ENCODE results near the gene NOP58.
A peak's percentile ranks its signal among the peaks of the same experiment; 100 is the strongest.
"Not testable (repeated sequence)": the region's sequence is repeated elsewhere in the genome, so short reads cannot be mapped to it uniquely, and the experiment has no call there.

The NOP58 gene

DNA sequence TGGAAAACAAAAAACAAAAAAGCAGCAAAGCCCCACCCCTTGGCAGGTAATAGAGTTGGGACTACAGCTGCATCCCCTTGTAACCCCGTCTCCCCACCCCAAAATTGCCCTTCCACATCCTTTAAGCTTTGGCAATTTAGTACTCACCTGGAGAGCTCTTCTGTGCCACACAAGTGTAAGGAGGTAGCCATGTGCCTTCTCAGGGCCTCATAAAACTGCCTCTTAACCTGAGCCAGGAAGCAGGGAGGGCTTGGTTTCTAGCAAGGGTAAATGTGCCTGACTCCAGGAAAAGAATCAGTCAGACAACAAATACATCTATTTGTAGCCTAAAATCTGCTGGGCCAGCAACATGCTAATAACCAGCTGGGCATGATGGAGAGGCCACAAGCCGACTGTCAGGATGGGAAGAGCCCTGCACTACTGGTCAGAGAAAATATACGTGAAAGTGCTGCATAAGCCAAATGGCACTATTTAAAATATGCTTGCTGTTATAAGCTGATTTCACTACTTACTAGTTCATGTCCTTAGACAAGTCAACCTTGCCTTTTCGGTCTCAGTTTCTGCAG, 46.3 kb downstream of the NOP58 start:
- no peaks in the 10 kb centered on the region for H3K79me2 ChIP-seq (ENCODE audit: low read length)
- TF ChIP-seq, protein P1, sequence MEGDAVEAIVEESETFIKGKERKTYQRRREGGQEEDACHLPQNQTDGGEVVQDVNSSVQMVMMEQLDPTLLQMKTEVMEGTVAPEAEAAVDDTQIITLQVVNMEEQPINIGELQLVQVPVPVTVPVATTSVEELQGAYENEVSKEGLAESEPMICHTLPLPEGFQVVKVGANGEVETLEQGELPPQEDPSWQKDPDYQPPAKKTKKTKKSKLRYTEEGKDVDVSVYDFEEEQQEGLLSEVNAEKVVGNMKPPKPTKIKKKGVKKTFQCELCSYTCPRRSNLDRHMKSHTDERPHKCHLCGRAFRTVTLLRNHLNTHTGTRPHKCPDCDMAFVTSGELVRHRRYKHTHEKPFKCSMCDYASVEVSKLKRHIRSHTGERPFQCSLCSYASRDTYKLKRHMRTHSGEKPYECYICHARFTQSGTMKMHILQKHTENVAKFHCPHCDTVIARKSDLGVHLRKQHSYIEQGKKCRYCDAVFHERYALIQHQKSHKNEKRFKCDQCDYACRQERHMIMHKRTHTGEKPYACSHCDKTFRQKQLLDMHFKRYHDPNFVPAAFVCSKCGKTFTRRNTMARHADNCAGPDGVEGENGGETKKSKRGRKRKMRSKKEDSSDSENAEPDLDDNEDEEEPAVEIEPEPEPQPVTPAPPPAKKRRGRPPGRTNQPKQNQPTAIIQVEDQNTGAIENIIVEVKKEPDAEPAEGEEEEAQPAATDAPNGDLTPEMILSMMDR (IDR thresholded peaks at IDR 0.05; ENCODE audit: low read length), result no peak
- TF ChIP-seq EZH2 (optimal IDR thresholded peaks at IDR 0.05; ENCODE audit: low read depth, low read length) (no peak), EZH2phosphoT487 (IDR thresholded peaks at IDR 0.05; ENCODE audit: low read length) (no peak)
- no peaks in the 10 kb centered on the region for H3K9me3 ChIP-seq (replicated peaks; ENCODE audit: insufficient read depth, low read length)
- H3K4me3 ChIP-seq (ENCODE audit: low read length), result no peak overlapping the region
- peak overlapping the region; percentile 69; the same call in 1 of the 2 replicates for H3K27ac ChIP-seq (ENCODE audit: low read length)
- peaks cover 23% of the 10 kb centered on the region for H3F3A ChIP-seq (ENCODE audit: insufficient read depth, low read length)
- no peaks in the 10 kb centered on the region for H3K27me3 ChIP-seq (replicated peaks; ENCODE audit: insufficient read depth, low read length)
- H3K9ac ChIP-seq (ENCODE audit: low read length), result no peak overlapping the region
- peaks cover 21% of the 10 kb centered on the region for H3K4me1 ChIP-seq (ENCODE audit: low read length)
- H3K4me2 ChIP-seq (ENCODE audit: low read depth, low read length), result peak overlapping the region; percentile 23; the same call in 1 of the 2 replicates
- peak; percentile 84 for DNase-seq
- H4K20me1 ChIP-seq (ENCODE audit: insufficient read depth, low read length), result no peaks in the 10 kb centered on the region; the same call in 1 of the 2 replicates
- no peaks in the 10 kb centered on the region; the same call in 1 of the 2 replicates for H3K36me3 ChIP-seq (replicated peaks; ENCODE audit: insufficient read depth, low read length)
- no peak overlapping the region for H2AFZ ChIP-seq (ENCODE audit: low read length)
- no peaks in the 10 kb centered on the region for H3K9me2 ChIP-seq (replicated peaks; ENCODE audit: insufficient read depth, low read length)

DNA sequence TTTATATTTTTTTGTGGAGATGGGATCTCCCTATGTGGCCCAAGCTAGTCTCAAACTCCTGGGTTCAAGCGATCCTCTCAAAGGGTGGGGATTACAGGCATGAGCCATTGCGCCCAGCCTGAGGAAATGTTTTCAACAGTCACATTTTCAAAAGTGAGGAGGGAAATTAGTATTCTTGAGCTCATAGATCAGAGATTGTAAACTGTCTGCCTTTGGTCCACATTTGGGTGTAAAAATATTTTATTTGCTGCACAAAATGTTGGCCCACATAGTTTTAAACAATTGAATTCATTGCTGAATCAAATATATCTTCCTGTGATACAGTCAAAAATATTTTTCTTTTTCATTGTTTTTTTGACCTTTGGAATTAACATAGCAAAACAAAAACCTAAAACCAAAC, 48.6 kb downstream of the NOP58 start:
- no peaks in the 10 kb centered on the region for H3K9me3 ChIP-seq (replicated peaks; ENCODE audit: insufficient read depth, low read length)
- peaks cover 23% of the 10 kb centered on the region for H3F3A ChIP-seq (ENCODE audit: insufficient read depth, low read length)
- H3K4me3 ChIP-seq (ENCODE audit: low read length), result no peak overlapping the region
- TF ChIP-seq EZH2phosphoT487 (IDR thresholded peaks at IDR 0.05; ENCODE audit: low read length) (no peak), EZH2 (optimal IDR thresholded peaks at IDR 0.05; ENCODE audit: low read depth, low read length) (no peak)
- TF ChIP-seq, protein P1 (IDR thresholded peaks at IDR 0.05; ENCODE audit: low read length), result no peak
- DNase-seq, result no peak
- H3K36me3 ChIP-seq (replicated peaks; ENCODE audit: insufficient read depth, low read length), result no peaks in the 10 kb centered on the region
- H3K9ac ChIP-seq (ENCODE audit: low read length), result no peak overlapping the region
- no peaks in the 10 kb centered on the region; the same call in 1 of the 2 replicates for H4K20me1 ChIP-seq (ENCODE audit: insufficient read depth, low read length)
- no peak overlapping the region for H3K4me2 ChIP-seq (ENCODE audit: low read depth, low read length)
- peaks cover 21% of the 10 kb centered on the region for H3K4me1 ChIP-seq (ENCODE audit: low read length)
- H3K79me2 ChIP-seq (ENCODE audit: low read length), result no peaks in the 10 kb centered on the region
- no peaks in the 10 kb centered on the region for H3K27me3 ChIP-seq (replicated peaks; ENCODE audit: insufficient read depth, low read length)
- H3K27ac ChIP-seq (ENCODE audit: low read length), result no peak overlapping the region
- no peaks in the 10 kb centered on the region for H3K9me2 ChIP-seq (replicated peaks; ENCODE audit: insufficient read depth, low read length)
- no peak overlapping the region for H2AFZ ChIP-seq (ENCODE audit: low read length)

DNA sequence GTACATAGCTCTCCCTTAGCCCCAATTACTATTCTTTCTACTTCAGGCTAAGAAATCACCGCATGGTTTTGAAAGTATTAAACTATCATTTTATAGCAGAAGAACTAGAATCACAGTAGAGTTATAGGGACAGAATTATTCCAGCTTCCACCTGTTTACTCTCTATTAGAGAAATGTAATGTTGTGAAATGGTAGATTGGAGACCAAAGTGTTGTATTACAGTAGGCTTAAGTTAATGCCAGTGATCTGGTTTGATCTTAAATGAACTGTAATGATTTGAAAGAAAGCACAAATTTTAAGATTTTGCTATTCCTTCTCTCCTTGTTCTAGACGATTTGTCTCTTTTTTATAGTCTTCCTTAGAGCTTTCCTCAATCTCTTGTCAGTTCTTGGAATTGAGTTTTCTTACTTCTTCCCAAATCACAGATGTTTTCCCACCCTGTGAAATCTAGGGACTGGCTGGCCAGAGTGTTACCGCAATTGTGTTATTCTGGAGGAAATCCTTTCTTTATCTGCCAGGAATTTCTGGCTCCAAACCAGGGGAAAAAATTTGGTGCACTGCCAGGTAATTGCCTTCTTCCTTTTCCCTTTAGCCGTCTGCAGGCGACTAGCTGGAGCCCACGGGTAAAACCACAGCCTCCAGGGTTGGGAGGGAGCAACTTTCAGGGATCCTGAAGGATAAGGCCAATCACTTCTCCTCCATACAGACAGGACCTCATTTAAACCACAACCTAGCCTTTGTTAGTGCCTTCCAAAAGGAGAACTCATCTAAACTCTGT, 51.7 kb downstream of the NOP58 start:
- TF ChIP-seq, protein P1 (IDR thresholded peaks at IDR 0.05; ENCODE audit: low read length), result no peak
- TF ChIP-seq EZH2phosphoT487 (IDR thresholded peaks at IDR 0.05; ENCODE audit: low read length), result no peak
- TF ChIP-seq EZH2 (optimal IDR thresholded peaks at IDR 0.05; ENCODE audit: low read depth, low read length), result no peak
- Histone ChIP-seq H2AFZ (ENCODE audit: low read length) (no peak overlapping the region), H3F3A (ENCODE audit: insufficient read depth, low read length) (peaks cover 2% of the 10 kb centered on the region; the same call in 1 of the 2 replicates), H3K4me3 (ENCODE audit: low read length) (no peak overlapping the region), H3K9ac (ENCODE audit: low read length) (no peak overlapping the region), H3K36me3 (replicated peaks; ENCODE audit: insufficient read depth, low read length) (no peaks in the 10 kb centered on the region), H4K20me1 (ENCODE audit: insufficient read depth, low read length) (no peaks in the 10 kb centered on the region), H3K4me2 (ENCODE audit: low read depth, low read length) (no peak overlapping the region), H3K27me3 (replicated peaks; ENCODE audit: insufficient read depth, low read length) (no peaks in the 10 kb centered on the region), H3K9me3 (replicated peaks; ENCODE audit: insufficient read depth, low read length) (no peaks in the 10 kb centered on the region), H3K27ac (ENCODE audit: low read length) (no peak overlapping the region), H3K9me2 (replicated peaks; ENCODE audit: insufficient read depth, low read length) (no peaks in the 10 kb centered on the region), H3K4me1 (ENCODE audit: low read length) (peaks cover 6% of the 10 kb centered on the region; the same call in 1 of the 2 replicates), H3K79me2 (ENCODE audit: low read length) (no peaks in the 10 kb centered on the region)
- DNase-seq, result no peak

DNA sequence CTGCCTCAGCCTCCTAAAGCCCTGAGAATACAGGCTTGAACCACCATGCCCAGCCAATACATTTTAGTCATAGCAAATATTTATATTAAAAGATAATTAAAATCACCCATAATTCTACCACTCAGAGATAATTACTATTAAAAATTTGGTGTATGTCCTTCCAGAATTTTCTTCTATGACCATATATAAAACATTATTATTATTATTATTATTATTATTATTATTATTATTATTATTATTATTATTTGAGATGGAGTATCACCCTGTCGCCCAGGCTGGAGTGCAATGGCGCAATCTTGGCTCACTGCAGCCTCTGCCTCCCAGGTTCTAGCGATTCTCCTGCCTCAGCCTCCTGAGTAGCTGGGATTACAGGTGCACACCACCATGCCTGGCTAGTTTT, 54.8 kb downstream of the NOP58 start:
- not testable (repeated sequence) for H3K79me2 ChIP-seq (ENCODE audit: low read length); H2AFZ ChIP-seq (ENCODE audit: low read length); H3K9me2 ChIP-seq (replicated peaks; ENCODE audit: insufficient read depth, low read length); H4K20me1 ChIP-seq (ENCODE audit: insufficient read depth, low read length); H3K4me1 ChIP-seq (ENCODE audit: low read length); H3F3A ChIP-seq (ENCODE audit: insufficient read depth, low read length); H3K9me3 ChIP-seq (replicated peaks; ENCODE audit: insufficient read depth, low read length); H3K36me3 ChIP-seq (replicated peaks; ENCODE audit: insufficient read depth, low read length); H3K27ac ChIP-seq (ENCODE audit: low read length); H3K9ac ChIP-seq (ENCODE audit: low read length); DNase-seq; H3K4me3 ChIP-seq (ENCODE audit: low read length); H3K4me2 ChIP-seq (ENCODE audit: low read depth, low read length); H3K27me3 ChIP-seq (replicated peaks; ENCODE audit: insufficient read depth, low read length)

All from MM.1S (cell line).